Measurements from ENCODE around the gene UNC5B.

- no peak for TF ChIP-seq POLR2A (IDR thresholded peaks at IDR 0.05)
- TF ChIP-seq, protein P1, sequence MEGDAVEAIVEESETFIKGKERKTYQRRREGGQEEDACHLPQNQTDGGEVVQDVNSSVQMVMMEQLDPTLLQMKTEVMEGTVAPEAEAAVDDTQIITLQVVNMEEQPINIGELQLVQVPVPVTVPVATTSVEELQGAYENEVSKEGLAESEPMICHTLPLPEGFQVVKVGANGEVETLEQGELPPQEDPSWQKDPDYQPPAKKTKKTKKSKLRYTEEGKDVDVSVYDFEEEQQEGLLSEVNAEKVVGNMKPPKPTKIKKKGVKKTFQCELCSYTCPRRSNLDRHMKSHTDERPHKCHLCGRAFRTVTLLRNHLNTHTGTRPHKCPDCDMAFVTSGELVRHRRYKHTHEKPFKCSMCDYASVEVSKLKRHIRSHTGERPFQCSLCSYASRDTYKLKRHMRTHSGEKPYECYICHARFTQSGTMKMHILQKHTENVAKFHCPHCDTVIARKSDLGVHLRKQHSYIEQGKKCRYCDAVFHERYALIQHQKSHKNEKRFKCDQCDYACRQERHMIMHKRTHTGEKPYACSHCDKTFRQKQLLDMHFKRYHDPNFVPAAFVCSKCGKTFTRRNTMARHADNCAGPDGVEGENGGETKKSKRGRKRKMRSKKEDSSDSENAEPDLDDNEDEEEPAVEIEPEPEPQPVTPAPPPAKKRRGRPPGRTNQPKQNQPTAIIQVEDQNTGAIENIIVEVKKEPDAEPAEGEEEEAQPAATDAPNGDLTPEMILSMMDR (IDR thresholded peaks at IDR 0.05): no peak
Observed at GRCh38 chr10:71290806-71291527, 78.6 kb downstream of the UNC5B start.
